ENCODE results near the gene GPRC6A.
"Not testable (repeated sequence)": the region's sequence is repeated elsewhere in the genome, so short reads cannot be mapped to it uniquely, and the experiment has no call there.

GRCh38 chr6:116834526-116834925 lies 5.6 kb upstream of the GPRC6A start:
- not testable (repeated sequence) for TF ChIP-seq EZH2 (IDR thresholded peaks at IDR 0.05; ENCODE audit: borderline replicate concordance, low read depth, low read length, poor library complexity, severe bottlenecking); CTCF (conservative IDR thresholded peaks at IDR 0.05; ENCODE audit: low read depth, low read length)

Data from A673 (cell line).